Neural progenitor cell (in vitro differentiated cells): ENCODE results near the gene ATXN1. TPM values are rescaled to one million over a fixed set of nuclear protein-coding genes. Genes with fewer than 3 reads are reported as not detected.

Source experiments
- DNase-seq: peaks from one replicate; pipeline ENCODE4 v3.0.0-alpha.2; 2016; ENCODE audit warnings: low spot score
- H2AFZ ChIP-seq: fragments of 200-600 bp; sonication (generic); replicated peaks from 2 replicates; pipeline ENCODE4 v1.6.1; 2016; ENCODE audit warnings: antibody characterized with exemption
- H3F3A ChIP-seq: fragments of 200-600 bp; sonication (generic); 2 replicates; pipeline ENCODE4 v1.6.1; 2016; ENCODE audit warnings: antibody characterized with exemption, low read depth
- H3K27ac ChIP-seq: fragments of 200-600 bp; sonication (generic); 2 replicates; pipeline ENCODE4 v1.5.1; 2016; ENCODE audit warnings: mild to moderate bottlenecking
- H3K27me3 ChIP-seq: fragments of 200-600 bp; sonication (generic); 2 replicates; pipeline ENCODE4 v1.6.1; 2016; ENCODE audit warnings: mild to moderate bottlenecking, moderate library complexity
- H3K36me3 ChIP-seq: fragments of 200-600 bp; sonication (generic); 2 replicates; pipeline ENCODE4 v1.5.1; 2016
- H3K4me1 ChIP-seq: fragments of 200-600 bp; sonication (generic); 2 replicates; pipeline ENCODE4 v1.6.1; 2016; ENCODE audit warnings: mixed run types
- H3K4me2 ChIP-seq: fragments of 200-600 bp; sonication (generic); 2 replicates; pipeline ENCODE4 v1.6.1; 2016
- H3K4me3 ChIP-seq: fragments of 200-600 bp; sonication (generic); 2 replicates; pipeline ENCODE4 v1.5.1; 2016
- H3K79me2 ChIP-seq: fragments of 200-600 bp; sonication (generic); 2 replicates; pipeline ENCODE4 v1.6.1; 2016; ENCODE audit warnings: low read depth
- H3K9ac ChIP-seq: fragments of 200-600 bp; sonication (generic); 2 replicates; pipeline ENCODE4 v1.6.1; 2016
- H3K9me3 ChIP-seq: fragments of 200-600 bp; sonication (generic); 2 replicates; pipeline ENCODE4 v1.5.1; 2016; ENCODE audit warnings: low read depth
- H4K20me1 ChIP-seq: fragments of 200-600 bp; sonication (generic); 2 replicates; pipeline ENCODE4 v1.6.1; 2016; ENCODE audit warnings: low read depth
- H3K27ac Mint-ChIP-seq: 3 replicates; pipeline ENCODE4 v1.8.0; 2021; ENCODE audit warnings: mixed read lengths
- H3K27me3 Mint-ChIP-seq: 2 replicates; pipeline ENCODE4 v1.8.0; 2022; ENCODE audit warnings: low read depth, mild to moderate bottlenecking, inconsistent platforms, moderate library complexity, mixed read lengths; ENCODE audit not compliant: insufficient read depth
- H3K36me3 Mint-ChIP-seq: 3 replicates; pipeline ENCODE4 v1.8.0; 2021; ENCODE audit warnings: mixed read lengths
- H3K4me1 Mint-ChIP-seq: 3 replicates; pipeline ENCODE4 v1.8.0; 2021; ENCODE audit warnings: mixed read lengths
- H3K4me3 Mint-ChIP-seq: 3 replicates; pipeline ENCODE4 v1.8.0; 2021; ENCODE audit warnings: mild to moderate bottlenecking, moderate library complexity, mixed read lengths
- H3K9me3 Mint-ChIP-seq: 3 replicates; pipeline ENCODE4 v1.8.0; 2020; ENCODE audit warnings: mixed read lengths
- CTCF ChIP-seq: fragments of 200-600 bp; sonication (generic); IDR thresholded peaks from 2 replicates; pipeline ENCODE4 v1.5.1; 2017; ENCODE audit warnings: antibody characterized with exemption, mild to moderate bottlenecking
- EZH2 ChIP-seq: fragments of 200-600 bp; sonication (generic); IDR thresholded peaks from 2 replicates; pipeline ENCODE4 v1.6.1; 2017; ENCODE audit warnings: antibody characterized with exemption, mild to moderate bottlenecking, moderate library complexity
- EZH2phosphoT487 ChIP-seq: fragments of 200-600 bp; sonication (generic); IDR thresholded peaks from 2 replicates; pipeline ENCODE4 v1.6.1; 2017; ENCODE audit warnings: antibody characterized with exemption
- total RNA-seq: library from RNA; depleted of rRNA; stranded (reverse); fragments of >200 nt; gene quantifications from 2 replicates; pipeline ENCODE4 v1.2.3, GENCODE V29; 2015; ENCODE audit warnings: low replicate concordance

ATXN1 gene
- total RNA-seq, 1 donor from 2014 or later = 3.6 TPM

GRCh38 chr6:16320533-16321340, 440.5 kb downstream of the ATXN1 start:
- Histone ChIP-seq H3K4me2 (no peak overlapping the region), H3K4me3 (no peak overlapping the region), H3K36me3 (no peaks in the 10 kb centered on the region), H3K4me1 (peaks cover 12% of the 10 kb centered on the region), H3K27ac (no peak overlapping the region), H3K79me2 (no peaks in the 10 kb centered on the region), H3K9ac (no peak overlapping the region), H4K20me1 (no peaks in the 10 kb centered on the region), H3F3A (no peaks in the 10 kb centered on the region), H3K27me3 (no peaks in the 10 kb centered on the region), H3K9me3 (no peaks in the 10 kb centered on the region), H2AFZ (no peak overlapping the region)
- Mint-ChIP-seq H3K4me3 (no peak overlapping the region), H3K36me3 (peaks cover under 1% of the 10 kb centered on the region), H3K27me3 (no peaks in the 10 kb centered on the region), H3K27ac (no peak overlapping the region), H3K4me1 (peaks cover 47% of the 10 kb centered on the region), H3K9me3 (peaks cover 4% of the 10 kb centered on the region)
- DNase-seq = no peak
- no peak for TF ChIP-seq EZH2phosphoT487
- no peak for TF ChIP-seq CTCF
- TF ChIP-seq EZH2 = no peak

GRCh38 chr6:16319813-16320532, 441.3 kb downstream of the ATXN1 start:
- no peaks in the 10 kb centered on the region for H3K9me3 Mint-ChIP-seq
- H3K9ac ChIP-seq = no peak overlapping the region
- no peak overlapping the region for H3K27ac ChIP-seq
- H4K20me1 ChIP-seq = no peaks in the 10 kb centered on the region
- no peak overlapping the region for H2AFZ ChIP-seq
- peak overlapping the region; percentile 14 for H3K4me3 Mint-ChIP-seq
- TF ChIP-seq EZH2phosphoT487 = no peak
- no peak for TF ChIP-seq EZH2
- H3K36me3 ChIP-seq = no peaks in the 10 kb centered on the region
- H3K4me3 ChIP-seq = no peak overlapping the region
- no peaks in the 10 kb centered on the region for H3K27me3 Mint-ChIP-seq
- H3K4me2 ChIP-seq = no peak overlapping the region
- no peaks in the 10 kb centered on the region for H3K36me3 Mint-ChIP-seq
- H3K27me3 ChIP-seq = no peaks in the 10 kb centered on the region
- no peaks in the 10 kb centered on the region for H3F3A ChIP-seq
- H3K9me3 ChIP-seq = no peaks in the 10 kb centered on the region
- no peak overlapping the region for H3K27ac Mint-ChIP-seq
- peaks cover 43% of the 10 kb centered on the region for H3K4me1 Mint-ChIP-seq
- H3K79me2 ChIP-seq = no peaks in the 10 kb centered on the region
- no peak for DNase-seq
- H3K4me1 ChIP-seq = peaks cover 12% of the 10 kb centered on the region

- no peak overlapping the region for H3K4me2 ChIP-seq
- H3K4me1 ChIP-seq = peaks cover 6% of the 10 kb centered on the region
- no peaks in the 10 kb centered on the region for H4K20me1 ChIP-seq
- H3K9me3 ChIP-seq = no peaks in the 10 kb centered on the region
- H3F3A ChIP-seq = no peaks in the 10 kb centered on the region
- TF ChIP-seq CTCF = no peak
- TF ChIP-seq EZH2 = no peak
- no peak for TF ChIP-seq EZH2phosphoT487
- Mint-ChIP-seq H3K36me3 (no peaks in the 10 kb centered on the region), H3K27me3 (no peaks in the 10 kb centered on the region), H3K27ac (no peak overlapping the region), H3K9me3 (no peaks in the 10 kb centered on the region), H3K4me3 (peak overlapping the region; percentile 36), H3K4me1 (peaks cover 36% of the 10 kb centered on the region)
- no peaks in the 10 kb centered on the region for H3K27me3 ChIP-seq
- H2AFZ ChIP-seq = no peak overlapping the region
- H3K79me2 ChIP-seq = no peaks in the 10 kb centered on the region
- no peaks in the 10 kb centered on the region for H3K36me3 ChIP-seq
- H3K9ac ChIP-seq = no peak overlapping the region
- H3K4me3 ChIP-seq = no peak overlapping the region
- no peak overlapping the region for H3K27ac ChIP-seq
- DNase-seq = no peak
Measured at GRCh38 chr6:16318953-16319720, 442.1 kb downstream of the ATXN1 start.
